ENCODE measurements around the gene KIF25.
"Not testable (repeated sequence)": the region's sequence is repeated elsewhere in the genome, so short reads cannot be mapped to it uniquely, and the experiment has no call there.

KIF25 gene

DNA sequence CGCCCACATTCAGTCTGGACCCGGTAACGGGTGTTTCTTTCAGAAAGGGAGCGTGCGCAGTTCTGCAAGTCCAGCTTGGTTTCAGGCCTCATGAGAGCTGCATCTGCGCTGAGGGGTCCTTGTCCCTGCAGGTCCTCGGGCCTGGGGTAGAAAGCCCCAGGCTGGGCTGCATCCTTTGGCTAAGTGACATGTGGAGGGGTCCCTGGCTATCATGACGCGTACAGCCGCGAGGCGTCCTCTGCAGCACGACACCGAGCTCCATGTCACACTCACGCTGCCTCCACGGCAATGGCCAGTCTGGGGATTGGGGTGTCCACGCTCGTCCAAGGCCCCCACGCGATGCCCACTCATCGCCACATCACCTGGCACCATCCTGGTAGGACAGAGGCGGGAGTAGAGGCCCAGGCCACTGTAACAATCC, 1.7 kb upstream of the KIF25 start:
- Mint-ChIP-seq H3K4me3 (no peak overlapping the region), H3K36me3 (ENCODE audit: low read depth) (no peaks in the 10 kb centered on the region)

DNA sequence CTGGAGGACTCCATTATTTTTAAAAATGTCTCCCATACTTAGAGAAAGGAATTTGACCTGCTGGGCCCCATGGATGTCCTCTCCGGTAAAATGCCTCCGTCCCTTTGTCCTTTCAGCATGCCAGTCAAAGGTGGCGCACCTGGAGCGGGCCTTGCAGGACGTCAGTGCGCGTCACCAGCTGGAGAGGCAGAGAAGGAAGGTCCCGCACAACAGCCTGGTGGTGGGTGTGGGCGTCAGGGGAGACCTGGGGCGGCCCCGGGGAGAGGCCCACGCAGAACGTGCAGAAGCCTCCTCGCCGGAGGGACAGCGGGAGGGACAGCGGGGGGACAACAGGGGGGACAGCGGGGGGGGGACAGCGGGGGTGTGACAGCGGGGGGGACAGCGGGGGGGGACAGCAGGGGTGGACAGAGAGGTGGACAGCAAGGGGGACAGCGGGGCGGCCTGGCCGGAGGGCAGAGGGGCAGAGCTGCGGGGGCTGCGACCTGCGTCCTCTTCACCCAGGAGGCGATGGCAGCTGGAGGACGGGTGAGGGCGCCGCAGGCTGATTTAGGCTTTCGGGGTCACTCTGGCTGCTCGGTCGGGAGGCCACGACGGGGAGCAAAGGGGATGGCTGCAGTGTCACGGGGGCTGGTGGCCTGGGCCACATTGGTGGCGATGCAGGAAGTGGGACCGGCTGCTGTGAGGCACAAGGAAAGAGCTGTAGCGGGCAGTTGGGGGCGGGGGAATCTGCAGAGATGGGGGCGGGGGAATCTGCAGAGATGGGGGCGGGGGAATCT, 859 bp upstream of the KIF25 start:
- no peaks in the 10 kb centered on the region for H3K36me3 Mint-ChIP-seq (ENCODE audit: low read depth)
- H3K4me1 Mint-ChIP-seq (ENCODE audit: low read depth): peaks cover 2% of the 10 kb centered on the region
- no peaks in the 10 kb centered on the region for H3K9me3 Mint-ChIP-seq
- no peak for DNase-seq (ENCODE audit: low spot score)
- H3K4me3 Mint-ChIP-seq: no peak overlapping the region
- H3K27me3 Mint-ChIP-seq (ENCODE audit: low read depth): no peaks in the 10 kb centered on the region
- H3K27ac Mint-ChIP-seq: no peak overlapping the region

More for the DNA sequence above, 1.7 kb upstream of the KIF25 start:
- Mint-ChIP-seq H3K4me1 (ENCODE audit: low read depth) (peaks cover 2% of the 10 kb centered on the region), H3K27me3 (ENCODE audit: low read depth) (no peaks in the 10 kb centered on the region), H3K9me3 (no peaks in the 10 kb centered on the region), H3K27ac (no peak overlapping the region)
- DNase-seq (ENCODE audit: low spot score): no peak

DNA sequence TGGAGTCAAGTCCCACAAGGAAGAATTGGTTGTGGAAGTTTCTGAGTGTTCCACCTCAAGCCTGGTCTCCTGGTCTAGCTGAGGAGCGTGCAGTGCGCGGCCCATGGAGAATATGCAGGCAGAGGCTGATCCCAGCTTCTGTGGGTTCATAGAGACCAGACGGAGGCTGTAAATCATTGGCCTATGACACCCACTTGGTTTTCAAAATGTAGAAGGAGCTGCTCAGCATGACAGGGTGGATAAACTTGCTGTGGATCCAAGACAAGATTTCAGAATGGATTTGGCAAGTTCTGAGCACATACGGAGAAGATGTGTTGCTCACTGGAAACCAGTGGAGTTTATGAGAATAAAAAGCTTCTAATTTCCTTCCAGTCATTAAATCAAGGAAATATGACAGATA, 744 bp downstream of the KIF25 start:
- peaks cover 2% of the 10 kb centered on the region for H3K4me1 Mint-ChIP-seq (ENCODE audit: low read depth)
- no peaks in the 10 kb centered on the region for H3K27me3 Mint-ChIP-seq (ENCODE audit: low read depth)
- no peak overlapping the region for H3K4me3 Mint-ChIP-seq
- no peaks in the 10 kb centered on the region for H3K36me3 Mint-ChIP-seq (ENCODE audit: low read depth)
- H3K9me3 Mint-ChIP-seq: no peaks in the 10 kb centered on the region
- DNase-seq (ENCODE audit: low spot score): no peak
- no peak overlapping the region for H3K27ac Mint-ChIP-seq

DNA sequence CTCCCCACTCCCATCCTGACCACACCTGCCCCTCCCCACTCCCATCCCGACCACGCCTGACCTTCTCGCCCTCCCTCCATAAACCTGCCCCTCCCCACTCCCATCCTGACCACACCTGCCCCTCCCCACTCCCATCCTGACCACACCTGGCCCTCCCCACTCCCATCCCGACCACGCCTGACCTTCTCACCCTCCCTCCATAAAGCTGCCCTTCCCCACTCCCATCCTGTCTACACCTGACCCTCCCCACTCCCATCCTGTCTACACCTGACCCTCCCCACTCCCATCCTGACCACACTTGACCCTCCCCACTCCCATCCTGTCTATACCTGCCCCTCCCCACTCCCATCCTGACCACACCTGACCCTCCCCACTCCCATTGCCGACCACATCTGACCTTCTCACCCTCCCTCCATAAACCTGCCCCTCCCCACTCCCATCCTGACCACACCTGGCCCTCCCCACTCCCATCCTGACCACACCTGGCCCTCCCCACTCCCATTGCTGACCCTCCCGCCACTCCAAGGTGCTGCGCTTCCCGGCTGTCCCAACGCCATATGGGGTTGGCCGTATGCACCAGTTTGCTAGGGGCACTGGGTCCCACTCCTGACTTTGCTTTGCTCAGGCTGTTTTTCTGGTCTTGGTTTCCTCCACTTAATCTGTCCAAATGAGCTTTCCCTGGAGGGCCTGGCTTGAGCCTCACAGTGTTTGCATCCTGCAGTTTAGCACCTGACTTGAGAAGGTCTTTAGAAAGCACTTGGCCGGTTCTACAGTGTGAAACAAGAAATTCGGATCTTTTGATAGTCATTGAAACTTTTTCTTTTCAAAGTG, 2.9 kb downstream of the KIF25 start:
- Mint-ChIP-seq H3K36me3 (ENCODE audit: low read depth) (no peaks in the 10 kb centered on the region), H3K9me3 (no peaks in the 10 kb centered on the region), H3K27ac (no peak overlapping the region), H3K4me3 (no peak overlapping the region), H3K4me1 (ENCODE audit: low read depth) (peaks cover 3% of the 10 kb centered on the region), H3K27me3 (ENCODE audit: low read depth) (no peaks in the 10 kb centered on the region)
- no peak for DNase-seq (ENCODE audit: low spot score)

DNA sequence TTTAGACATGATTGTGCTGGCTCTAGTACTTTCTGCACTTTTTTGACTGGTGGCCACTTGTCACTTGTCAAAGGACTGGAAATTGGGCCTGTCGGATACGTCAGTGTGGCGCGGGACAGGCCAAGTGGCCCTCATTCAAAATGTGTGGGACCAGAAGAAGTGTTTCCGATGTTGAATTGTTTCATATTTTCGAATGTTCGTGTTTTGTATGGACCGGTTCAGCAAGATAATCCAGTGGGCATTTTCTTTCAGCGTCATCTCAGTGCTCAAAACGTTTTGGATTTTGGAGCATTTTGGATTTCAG, 3.5 kb downstream of the KIF25 start:
- Mint-ChIP-seq H3K4me3 (no peak overlapping the region), H3K27me3 (ENCODE audit: low read depth) (no peaks in the 10 kb centered on the region), H3K9me3 (no peaks in the 10 kb centered on the region), H3K4me1 (ENCODE audit: low read depth) (peaks cover 3% of the 10 kb centered on the region), H3K27ac (no peak overlapping the region), H3K36me3 (ENCODE audit: low read depth) (no peaks in the 10 kb centered on the region)
- DNase-seq (ENCODE audit: low spot score): no peak

DNA sequence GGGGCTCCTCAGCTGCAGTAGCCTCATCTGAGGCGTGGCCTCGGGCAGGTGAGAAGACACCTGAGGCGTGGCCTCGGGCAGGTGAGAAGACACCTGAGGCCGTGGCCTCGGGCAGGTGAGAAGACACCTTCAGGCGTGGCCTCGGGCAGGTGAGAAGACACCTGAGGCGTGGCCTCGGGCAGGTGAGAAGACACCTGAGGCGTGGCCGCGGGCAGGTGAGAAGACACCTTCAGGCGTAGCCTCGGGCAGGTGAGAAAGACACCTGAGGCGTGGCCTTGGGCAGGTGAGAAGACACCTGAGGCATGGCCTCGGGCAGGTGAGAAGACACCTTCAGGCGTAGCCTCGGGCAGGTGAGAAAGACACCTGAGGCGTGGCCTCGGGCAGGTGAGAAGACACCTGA, 4.0 kb downstream of the KIF25 start:
- not testable (repeated sequence) for H3K9me3 Mint-ChIP-seq; H3K36me3 Mint-ChIP-seq (ENCODE audit: low read depth); H3K27me3 Mint-ChIP-seq (ENCODE audit: low read depth); H3K4me3 Mint-ChIP-seq; H3K27ac Mint-ChIP-seq; DNase-seq (ENCODE audit: low spot score); H3K4me1 Mint-ChIP-seq (ENCODE audit: low read depth)

DNA sequence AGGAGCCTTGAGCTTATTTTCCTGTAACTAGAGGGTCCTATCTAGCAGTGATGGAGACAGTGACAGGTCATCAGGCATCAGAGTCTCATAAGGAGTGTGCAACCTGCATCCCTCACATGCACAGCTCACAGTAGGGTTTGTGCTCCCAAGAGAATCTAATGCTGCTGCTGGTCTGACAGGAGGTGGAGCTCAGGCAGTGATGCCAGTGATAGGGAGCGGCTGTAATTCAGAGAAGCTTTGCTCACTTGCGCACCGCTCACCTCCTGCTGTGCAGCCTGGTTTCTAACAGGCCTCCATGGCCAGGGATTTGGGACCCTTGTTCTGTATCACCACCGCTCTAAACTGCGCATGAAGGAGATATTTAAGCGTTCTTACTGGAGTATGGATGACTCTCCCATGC, 5.3 kb downstream of the KIF25 start:
- Mint-ChIP-seq H3K4me1 (ENCODE audit: low read depth) (peaks cover 3% of the 10 kb centered on the region), H3K4me3 (no peak overlapping the region)

DNA sequence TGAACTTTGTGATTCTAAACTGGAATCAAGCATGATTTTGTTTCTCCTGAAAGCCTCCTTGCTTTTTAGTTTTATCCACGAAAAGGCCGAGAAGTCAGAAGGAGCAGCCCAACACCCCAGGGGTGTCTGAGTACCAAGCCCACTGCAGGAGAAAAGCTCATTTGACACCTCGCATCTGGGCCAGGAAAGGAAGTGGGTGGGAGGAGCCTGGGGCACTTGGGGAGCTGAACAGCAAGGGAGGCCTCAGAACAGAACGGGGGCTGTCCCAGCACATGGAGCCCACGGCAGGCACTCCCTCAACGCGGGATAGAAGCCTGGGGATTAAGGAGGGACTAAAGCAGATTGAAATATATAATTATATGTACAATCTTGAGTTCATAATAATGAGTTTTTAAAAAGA, 6.6 kb downstream of the KIF25 start:
- H3K27ac Mint-ChIP-seq: no peak overlapping the region

More for the DNA sequence above, 5.3 kb downstream of the KIF25 start:
- no peaks in the 10 kb centered on the region for H3K9me3 Mint-ChIP-seq
- no peaks in the 10 kb centered on the region for H3K27me3 Mint-ChIP-seq (ENCODE audit: low read depth)
- no peaks in the 10 kb centered on the region for H3K36me3 Mint-ChIP-seq (ENCODE audit: low read depth)
- no peak overlapping the region for H3K27ac Mint-ChIP-seq
- DNase-seq (ENCODE audit: low spot score): no peak

DNA sequence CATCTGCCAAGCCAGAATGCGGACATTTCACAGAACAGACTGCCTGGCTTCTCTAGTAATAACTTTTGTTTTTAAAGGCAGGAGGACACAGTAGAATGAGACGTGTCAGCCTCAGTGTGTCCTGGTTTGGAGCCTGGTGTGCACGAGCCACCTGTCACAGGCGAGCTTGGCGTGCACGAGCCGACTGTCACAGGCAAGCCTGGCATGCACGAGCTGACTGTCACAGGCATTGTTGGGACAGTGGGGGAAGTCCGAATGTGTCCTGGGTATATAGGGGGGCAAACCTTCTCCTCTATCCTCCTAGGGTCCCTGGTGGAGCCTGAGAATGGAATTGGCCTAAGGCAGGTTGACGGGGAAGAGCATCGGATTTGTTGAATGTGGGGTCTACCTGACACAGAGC, 7.5 kb downstream of the KIF25 start:
- H3K27me3 Mint-ChIP-seq (ENCODE audit: low read depth): no peaks in the 10 kb centered on the region
- DNase-seq (ENCODE audit: low spot score): no peak
- H3K4me1 Mint-ChIP-seq (ENCODE audit: low read depth): peaks cover 1% of the 10 kb centered on the region

More for the DNA sequence above, 6.6 kb downstream of the KIF25 start:
- no peak for DNase-seq (ENCODE audit: low spot score)
- Mint-ChIP-seq H3K27me3 (ENCODE audit: low read depth) (no peaks in the 10 kb centered on the region), H3K36me3 (ENCODE audit: low read depth) (no peaks in the 10 kb centered on the region), H3K4me1 (ENCODE audit: low read depth) (peaks cover 3% of the 10 kb centered on the region), H3K4me3 (no peak overlapping the region), H3K9me3 (peaks cover 3% of the 10 kb centered on the region)

DNA sequence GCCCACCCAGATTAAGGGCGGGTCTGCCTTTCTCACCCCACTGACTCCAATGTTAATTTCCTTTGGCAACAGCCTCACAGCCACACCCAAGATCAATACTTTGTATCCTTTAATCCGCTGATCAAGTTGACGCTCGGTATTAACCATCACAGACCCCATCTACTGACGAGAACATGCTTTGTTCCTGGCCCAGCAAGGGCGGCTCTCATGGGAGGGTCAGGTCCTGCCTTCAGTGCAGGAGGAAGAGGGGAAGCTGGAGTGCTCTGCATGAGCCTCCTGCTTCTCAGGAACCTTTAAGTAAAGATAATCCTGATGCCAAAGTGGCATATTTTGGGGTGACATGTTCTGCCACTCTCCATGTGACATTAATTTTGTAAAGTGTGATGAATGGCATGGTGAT, 8.3 kb downstream of the KIF25 start:
- no peaks in the 10 kb centered on the region for H3K27me3 Mint-ChIP-seq (ENCODE audit: low read depth)
- H3K4me3 Mint-ChIP-seq: no peak overlapping the region
- H3K4me1 Mint-ChIP-seq (ENCODE audit: low read depth): peaks cover 1% of the 10 kb centered on the region
- no peak overlapping the region for H3K27ac Mint-ChIP-seq
- no peaks in the 10 kb centered on the region for H3K36me3 Mint-ChIP-seq (ENCODE audit: low read depth)
- DNase-seq (ENCODE audit: low spot score): no peak
- peaks cover 17% of the 10 kb centered on the region for H3K9me3 Mint-ChIP-seq

More for the DNA sequence above, 7.5 kb downstream of the KIF25 start:
- Mint-ChIP-seq H3K27ac (no peak overlapping the region), H3K36me3 (ENCODE audit: low read depth) (no peaks in the 10 kb centered on the region), H3K4me3 (no peak overlapping the region), H3K9me3 (peaks cover 11% of the 10 kb centered on the region)

DNA sequence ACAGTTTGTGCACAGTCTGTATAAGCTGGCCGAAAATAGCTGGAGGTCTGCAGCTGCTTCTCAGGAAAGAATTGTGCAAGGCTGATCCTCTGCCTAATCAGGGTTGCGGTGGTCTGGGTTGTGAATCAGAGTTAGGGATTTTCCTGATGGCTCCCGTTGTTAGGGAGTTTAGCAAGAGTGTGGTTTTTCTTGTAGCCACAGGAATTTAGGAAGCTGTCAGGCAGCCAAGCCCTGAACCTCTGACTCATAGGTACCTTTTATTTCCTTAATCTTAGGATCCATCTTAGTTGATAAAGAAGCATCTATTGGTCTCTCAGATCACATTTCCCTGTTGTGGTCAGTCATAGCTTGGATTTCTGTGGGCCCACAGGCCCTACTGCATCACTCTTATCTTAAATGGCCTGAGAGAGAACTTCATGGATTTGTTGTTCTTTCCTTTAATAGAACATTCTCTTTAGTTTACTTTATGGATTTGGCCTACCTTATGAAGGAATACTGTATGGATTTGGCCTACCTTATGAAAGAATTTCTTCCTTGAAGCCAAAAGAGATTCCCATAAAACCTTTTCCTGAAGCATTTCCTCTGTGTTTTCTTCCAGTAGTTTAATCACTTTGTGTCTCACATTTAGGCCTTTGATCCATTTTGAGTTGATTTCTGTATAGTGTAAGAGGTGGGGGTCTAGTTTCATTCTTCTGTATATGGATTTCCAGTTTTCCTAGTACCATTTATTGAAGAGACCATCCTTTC, 10.3 kb downstream of the KIF25 start:
- Mint-ChIP-seq H3K4me3 (no peak overlapping the region), H3K27me3 (ENCODE audit: low read depth) (no peaks in the 10 kb centered on the region), H3K9me3 (peaks cover 32% of the 10 kb centered on the region), H3K4me1 (ENCODE audit: low read depth) (peaks cover 1% of the 10 kb centered on the region), H3K27ac (no peak overlapping the region), H3K36me3 (ENCODE audit: low read depth) (no peaks in the 10 kb centered on the region)
- no peak for DNase-seq (ENCODE audit: low spot score)

DNA sequence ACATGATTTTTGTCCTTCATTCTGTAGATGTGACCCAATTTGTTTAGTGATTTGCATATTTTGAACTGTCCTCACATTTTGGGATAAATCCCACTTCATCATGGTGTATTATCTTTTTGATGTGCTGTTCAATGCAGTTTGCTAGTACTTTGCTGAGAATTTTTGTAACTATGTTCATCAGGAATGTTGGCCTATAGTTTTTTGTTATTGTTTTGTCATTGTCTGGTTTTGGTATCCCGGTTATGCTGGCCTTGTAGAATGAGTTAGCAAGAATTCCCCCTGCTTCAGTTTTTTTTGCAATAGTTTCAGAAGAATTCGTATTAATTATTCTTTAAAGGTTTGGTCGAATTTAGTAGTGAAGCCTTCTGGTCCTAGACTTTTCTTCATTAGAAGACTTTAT, 11.9 kb downstream of the KIF25 start:
- no peaks in the 10 kb centered on the region for H3K36me3 Mint-ChIP-seq (ENCODE audit: low read depth)
- H3K4me3 Mint-ChIP-seq: no peak overlapping the region
- H3K27me3 Mint-ChIP-seq (ENCODE audit: low read depth): no peaks in the 10 kb centered on the region
- no peaks in the 10 kb centered on the region for H3K4me1 Mint-ChIP-seq (ENCODE audit: low read depth)
- DNase-seq (ENCODE audit: low spot score): no peak
- H3K27ac Mint-ChIP-seq: no peak overlapping the region
- H3K9me3 Mint-ChIP-seq: peaks cover 32% of the 10 kb centered on the region

DNA sequence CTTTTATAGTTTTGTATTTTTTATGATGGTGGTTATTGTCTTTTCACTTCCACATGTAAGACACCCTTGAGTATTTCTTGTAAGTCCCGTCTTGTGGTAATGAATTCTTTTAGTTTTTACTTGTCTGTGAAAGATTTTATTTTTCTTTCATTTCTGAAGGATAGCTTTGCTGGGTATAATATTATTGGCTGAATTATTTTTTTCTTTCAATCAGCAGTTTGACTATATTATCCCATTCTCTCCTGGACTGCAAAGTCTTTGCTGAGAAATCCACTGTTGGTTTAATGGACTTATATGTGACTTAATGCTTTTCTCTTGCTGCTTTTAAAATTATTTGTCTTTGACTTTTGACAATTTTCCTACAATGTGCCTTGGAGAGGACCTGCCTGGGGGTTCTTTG, 13.8 kb downstream of the KIF25 start:
- Mint-ChIP-seq H3K4me3 (no peak overlapping the region), H3K9me3 (peaks cover 32% of the 10 kb centered on the region), H3K4me1 (ENCODE audit: low read depth) (no peaks in the 10 kb centered on the region), H3K27me3 (ENCODE audit: low read depth) (no peaks in the 10 kb centered on the region), H3K36me3 (ENCODE audit: low read depth) (no peaks in the 10 kb centered on the region), H3K27ac (no peak overlapping the region)
- no peak for DNase-seq (ENCODE audit: low spot score)

Measured in T-helper 2 cell treated with Interferon-gamma antibody and Interleukin-4, amounts not matched to agents 5 μg/mL and 100 μg/mL, for 36 hours (primary cell).